ACHN (cell line): ENCODE results near the gene HGS.

ENCODE experiments used
- DNase-seq: peaks from one replicate; pipeline ENCODE4 v3.0.0-alpha.2; 2015
- in situ Hi-C: cut with HindIII; loops from 2 replicates; pipeline ENCODE4 v1.10.0; 2017; ENCODE audit warnings: low sequenced_read_pairs, low pct_ligation_motif_present, low pct_unique_long_range_greater_than_20kb

HGS gene

GRCh38 chr17:81680150-81680549 is 3.7 kb upstream of the HGS start:
- in situ Hi-C loops: no loop called here
- no peak for DNase-seq

- in situ Hi-C loops: no loop called here
- DNase-seq: peak; percentile 97
These were observed 2.1 kb upstream of the HGS start for GRCh38 chr17:81681672-81682071.

GRCh38 chr17:81682565-81683207 is 1.1 kb upstream of the HGS start:
- DNase-seq: no peak

GRCh38 chr17:81683208-81683583 is 615 bp upstream of the HGS start:
- no peak for DNase-seq

More at GRCh38 chr17:81682565-81683207, 1.1 kb upstream of the HGS start:
- in situ Hi-C loops: no loop called here

GRCh38 chr17:81684442-81684911 is 666 bp downstream of the HGS start:
- in situ Hi-C loops: no loop called here
- no peak for DNase-seq

More at GRCh38 chr17:81683208-81683583, 615 bp upstream of the HGS start:
- in situ Hi-C loops: no loop called here

GRCh38 chr17:81685108-81685507 is 1.3 kb downstream of the HGS start:
- in situ Hi-C loops: no loop called here
- peak; percentile 84 for DNase-seq

- in situ Hi-C loops: no loop called here
- DNase-seq: no peak
These were observed 2.8 kb downstream of the HGS start for GRCh38 chr17:81686614-81687013.

GRCh38 chr17:81687770-81688541 is 4.1 kb downstream of the HGS start:
- in situ Hi-C loops: no loop called here
- DNase-seq: no peak

- in situ Hi-C loops: no loop called here
These were observed 4.8 kb downstream of the HGS start for GRCh38 chr17:81688616-81689015.

GRCh38 chr17:81690066-81690465 is 6.3 kb downstream of the HGS start:
- DNase-seq: no peak
- in situ Hi-C loops: no loop called here

More at GRCh38 chr17:81688616-81689015, 4.8 kb downstream of the HGS start:
- DNase-seq: no peak

- in situ Hi-C loops: no loop called here
- DNase-seq: no peak
These were observed 6.7 kb downstream of the HGS start for GRCh38 chr17:81690549-81690948.

GRCh38 chr17:81691196-81691595 is 7.4 kb downstream of the HGS start:
- DNase-seq: no peak
- in situ Hi-C loops: no loop called here

GRCh38 chr17:81691608-81692007 is 7.8 kb downstream of the HGS start:
- in situ Hi-C loops: no loop called here

GRCh38 chr17:81693509-81694210 is 9.8 kb downstream of the HGS start:
- in situ Hi-C loops: no loop called here
- no peak for DNase-seq

More at GRCh38 chr17:81691608-81692007, 7.8 kb downstream of the HGS start:
- no peak for DNase-seq

- in situ Hi-C loops: no loop called here
- no peak for DNase-seq
These were observed 11.0 kb downstream of the HGS start for GRCh38 chr17:81694810-81695209.

GRCh38 chr17:81695211-81695610 is 11.4 kb downstream of the HGS start:
- in situ Hi-C loops: no loop called here
- DNase-seq: no peak

- in situ Hi-C loops: no loop called here
- no peak for DNase-seq
These were observed 12.0 kb downstream of the HGS start for GRCh38 chr17:81695801-81696200.

- in situ Hi-C loops: no loop called here
- no peak for DNase-seq
These were observed 12.6 kb downstream of the HGS start for GRCh38 chr17:81696218-81696941.
